Activated naive CD8-positive, alpha-beta T cell (primary cell): ENCODE measurements around the gene TM9SF2.
"Not testable (repeated sequence)": the region's sequence is repeated elsewhere in the genome, so short reads cannot be mapped to it uniquely, and the experiment has no call there.

Experiments used
- H3K27ac Mint-ChIP-seq: one replicate; pipeline ENCODE4 v1.8.0; 2021; ENCODE audit warnings: mixed read lengths
- H3K27me3 Mint-ChIP-seq: one replicate; pipeline ENCODE4 v1.8.0; 2021; ENCODE audit warnings: mixed read lengths
- H3K36me3 Mint-ChIP-seq: one replicate; pipeline ENCODE4 v1.8.0; 2021; ENCODE audit warnings: mixed read lengths
- H3K4me1 Mint-ChIP-seq: one replicate; pipeline ENCODE4 v1.8.0; 2021; ENCODE audit warnings: low read depth, mixed read lengths
- H3K4me3 Mint-ChIP-seq: one replicate; pipeline ENCODE4 v1.8.0; 2021; ENCODE audit warnings: mild to moderate bottlenecking, mixed read lengths
- H3K9me3 Mint-ChIP-seq: one replicate; pipeline ENCODE4 v1.8.0; 2021; ENCODE audit warnings: low read depth, mixed read lengths

TM9SF2 gene

GRCh38 chr13:99501184-99501847 lies at the start of gene TM9SF2:
TM9SF2 (plus strand) TSS chr13:99501472; CDS start chr13:99501607, 135 bp downstream.
- Mint-ChIP-seq H3K9me3 (no peaks in the 10 kb centered on the region), H3K27ac (peak within 1 kb of the TSS; percentile 93), H3K36me3 (no peaks in the 10 kb centered on the region)

GRCh38 chr13:99454518-99455183 lies 46.6 kb upstream of the TM9SF2 start:
- no peaks in the 10 kb centered on the region for H3K4me1 Mint-ChIP-seq
- H3K27me3 Mint-ChIP-seq = peaks cover 5% of the 10 kb centered on the region
- H3K36me3 Mint-ChIP-seq = peaks cover 7% of the 10 kb centered on the region
- H3K9me3 Mint-ChIP-seq = peaks cover 6% of the 10 kb centered on the region
- H3K4me3 Mint-ChIP-seq = no peak overlapping the region
- no peak overlapping the region for H3K27ac Mint-ChIP-seq

More at GRCh38 chr13:99501184-99501847, at the start of gene TM9SF2:
- H3K4me1 Mint-ChIP-seq = peaks cover 79% of the 10 kb centered on the region
- peak within 1 kb of the TSS; percentile 95 for H3K4me3 Mint-ChIP-seq
- no peaks in the 10 kb centered on the region for H3K27me3 Mint-ChIP-seq

- Mint-ChIP-seq H3K4me1 (peaks cover 13% of the 10 kb centered on the region), H3K4me3 (no peak overlapping the region), H3K27me3 (no peaks in the 10 kb centered on the region), H3K36me3 (peaks cover 4% of the 10 kb centered on the region), H3K27ac (no peak overlapping the region), H3K9me3 (peaks cover 6% of the 10 kb centered on the region)
Observed at GRCh38 chr13:99459099-99459850, 42.0 kb upstream of the TM9SF2 start.

GRCh38 chr13:99460802-99461201 lies 40.5 kb upstream of the TM9SF2 start:
- peaks cover 26% of the 10 kb centered on the region for H3K4me1 Mint-ChIP-seq
- not testable (repeated sequence) for H3K27me3 Mint-ChIP-seq, H3K27ac Mint-ChIP-seq, H3K9me3 Mint-ChIP-seq, H3K36me3 Mint-ChIP-seq, H3K4me3 Mint-ChIP-seq

- Mint-ChIP-seq H3K9me3 (no peaks in the 10 kb centered on the region), H3K4me1 (peaks cover 26% of the 10 kb centered on the region)
Observed at GRCh38 chr13:99463646-99464397, 37.5 kb upstream of the TM9SF2 start.

GRCh38 chr13:99464441-99464949 lies 36.8 kb upstream of the TM9SF2 start:
- peak overlapping the region; percentile 59 for H3K4me3 Mint-ChIP-seq
- H3K4me1 Mint-ChIP-seq = peaks cover 26% of the 10 kb centered on the region
- peaks cover 6% of the 10 kb centered on the region for H3K36me3 Mint-ChIP-seq
- H3K27ac Mint-ChIP-seq = peak overlapping the region; percentile 91
- no peaks in the 10 kb centered on the region for H3K9me3 Mint-ChIP-seq
- H3K27me3 Mint-ChIP-seq = no peaks in the 10 kb centered on the region

More at GRCh38 chr13:99463646-99464397, 37.5 kb upstream of the TM9SF2 start:
- Mint-ChIP-seq H3K27me3 (no peaks in the 10 kb centered on the region), H3K4me3 (peak overlapping the region; percentile 59), H3K36me3 (no peaks in the 10 kb centered on the region), H3K27ac (peak overlapping the region; percentile 91)

- Mint-ChIP-seq H3K9me3 (no peaks in the 10 kb centered on the region), H3K27ac (peak overlapping the region; percentile 91), H3K36me3 (peaks cover 6% of the 10 kb centered on the region), H3K27me3 (no peaks in the 10 kb centered on the region), H3K4me3 (no peak overlapping the region), H3K4me1 (peaks cover 26% of the 10 kb centered on the region)
Observed at GRCh38 chr13:99465454-99465853, 35.8 kb upstream of the TM9SF2 start.

GRCh38 chr13:99467764-99468163 lies 33.5 kb upstream of the TM9SF2 start:
- Mint-ChIP-seq H3K9me3 (no peaks in the 10 kb centered on the region), H3K36me3 (peaks cover 9% of the 10 kb centered on the region), H3K4me1 (peaks cover 20% of the 10 kb centered on the region), H3K27ac (no peak overlapping the region), H3K27me3 (no peaks in the 10 kb centered on the region), H3K4me3 (no peak overlapping the region)

- peaks cover 15% of the 10 kb centered on the region for H3K4me1 Mint-ChIP-seq
Observed at GRCh38 chr13:99469041-99469440, 32.2 kb upstream of the TM9SF2 start.

GRCh38 chr13:99470027-99470426 lies 31.2 kb upstream of the TM9SF2 start:
- H3K4me3 Mint-ChIP-seq = no peak overlapping the region

More at GRCh38 chr13:99469041-99469440, 32.2 kb upstream of the TM9SF2 start:
- H3K4me3 Mint-ChIP-seq = no peak overlapping the region
- H3K27me3 Mint-ChIP-seq = no peaks in the 10 kb centered on the region
- H3K36me3 Mint-ChIP-seq = peaks cover 9% of the 10 kb centered on the region
- no peak overlapping the region for H3K27ac Mint-ChIP-seq
- H3K9me3 Mint-ChIP-seq = no peaks in the 10 kb centered on the region

GRCh38 chr13:99471221-99472121 lies 29.8 kb upstream of the TM9SF2 start:
- Mint-ChIP-seq H3K9me3 (no peaks in the 10 kb centered on the region), H3K4me1 (no peaks in the 10 kb centered on the region), H3K4me3 (no peak overlapping the region), H3K27ac (no peak overlapping the region), H3K27me3 (no peaks in the 10 kb centered on the region), H3K36me3 (peaks cover 9% of the 10 kb centered on the region)

More at GRCh38 chr13:99470027-99470426, 31.2 kb upstream of the TM9SF2 start:
- Mint-ChIP-seq H3K4me1 (peaks cover 6% of the 10 kb centered on the region), H3K27ac (no peak overlapping the region), H3K27me3 (no peaks in the 10 kb centered on the region), H3K36me3 (peaks cover 9% of the 10 kb centered on the region), H3K9me3 (no peaks in the 10 kb centered on the region)

- no peaks in the 10 kb centered on the region for H3K9me3 Mint-ChIP-seq
- no peaks in the 10 kb centered on the region for H3K4me1 Mint-ChIP-seq
- no peaks in the 10 kb centered on the region for H3K27me3 Mint-ChIP-seq
- no peak overlapping the region for H3K4me3 Mint-ChIP-seq
- H3K36me3 Mint-ChIP-seq = peaks cover 9% of the 10 kb centered on the region
- H3K27ac Mint-ChIP-seq = no peak overlapping the region
Observed at GRCh38 chr13:99472122-99472440, 29.2 kb upstream of the TM9SF2 start.

GRCh38 chr13:99473515-99473914 lies 27.8 kb upstream of the TM9SF2 start:
- H3K36me3 Mint-ChIP-seq = peaks cover 9% of the 10 kb centered on the region
- no peaks in the 10 kb centered on the region for H3K4me1 Mint-ChIP-seq
- H3K27ac Mint-ChIP-seq = no peak overlapping the region
- H3K4me3 Mint-ChIP-seq = no peak overlapping the region
- H3K27me3 Mint-ChIP-seq = no peaks in the 10 kb centered on the region
- H3K9me3 Mint-ChIP-seq = no peaks in the 10 kb centered on the region

GRCh38 chr13:99476648-99477047 lies 24.6 kb upstream of the TM9SF2 start:
- no peaks in the 10 kb centered on the region for H3K36me3 Mint-ChIP-seq
- H3K4me3 Mint-ChIP-seq = no peak overlapping the region
- no peak overlapping the region for H3K27ac Mint-ChIP-seq
- H3K27me3 Mint-ChIP-seq = no peaks in the 10 kb centered on the region
- no peaks in the 10 kb centered on the region for H3K4me1 Mint-ChIP-seq
- H3K9me3 Mint-ChIP-seq = no peaks in the 10 kb centered on the region
